K562 (cell line): ENCODE results near the gene PREP. TPM values are rescaled to one million over a fixed set of nuclear protein-coding genes. Genes with fewer than 3 reads are reported as not detected.

Experiments used
- ATAC-seq: fragments of 200-7000 bp; cut with Tn5 transposase; 3 replicates; pipeline ENCODE4 v1.9.1; 2020; ENCODE audit warnings: moderate library complexity
- BruUV-seq: library from RNA; stranded (reverse); fragments of 400-500 nt; replicated peaks from 2 replicates; lab custom pipeline; 2021; lab: Mats Ljungman, UMichigan
- CTCF ChIA-PET: fragments of 300-600 bp; formaldehyde crosslinking; extraction: SDS; loops from one replicate; lab custom pipeline; 2021; ENCODE audit warnings: low intra/inter-chr PET ratio; lab: Yijun Ruan, JAX
- POLR2A ChIA-PET: fragments of 300-600, 350-650 bp; sonication (Branson Sonifier 250); formaldehyde crosslinking; extraction: SDS; loops from one replicate; lab custom pipeline; 2021; ENCODE audit warnings: antibody characterized with exemption, inconsistent platforms; lab: Yijun Ruan, JAX
- DNase-seq, 4 experiments: peaks; one replicate each; pipeline versions ENCODE4 v3.0.0 to v3.0.0-alpha.2; 2011 to 2018; ENCODE audit warnings: low spot score in 3 of 4, mixed read lengths in 3 of 4; ENCODE audit errors: extremely low read depth in 1 of 4
- FAIRE-seq: peaks from 2 replicates; lab custom pipeline; 2011; peaks lifted over from hg19 to GRCh38; lab: Jason Lieb, UNC
- H2AFZ ChIP-seq: 2 replicates; pipeline ENCODE4 v1.6.0; 2011; ENCODE audit warnings: low read depth, low read length, control low read depth, inconsistent platforms
- H3K27ac ChIP-seq: fragments of 200-600 bp; 3 replicates; pipeline ENCODE4 v1.8.0; 2011; ENCODE audit warnings: low read depth, mild to moderate bottlenecking, control low read depth, inconsistent platforms, low read length, moderate library complexity, mixed read lengths; ENCODE audit errors: extremely low read depth
- H3K27me3 ChIP-seq, 2 experiments: fragments of 300-600 bp in 1 of 2; 2 replicates in 1 of 2; 3 replicates in 1 of 2; pipeline versions ENCODE4 v1.6.0 to v1.8.0; 2011; ENCODE audit warnings: inconsistent platforms in 2 of 2, low read length in 2 of 2, mild to moderate bottlenecking in 1 of 2, mixed read lengths in 1 of 2, moderate library complexity in 1 of 2; ENCODE audit not compliant: control insufficient read depth in 2 of 2, insufficient read depth in 2 of 2
- H3K36me3 ChIP-seq: fragments of 300-600 bp; 3 replicates; pipeline ENCODE4 v1.8.0; 2011; ENCODE audit warnings: mild to moderate bottlenecking, low read length, inconsistent platforms; ENCODE audit not compliant: control insufficient read depth, insufficient read depth
- H3K4me1 ChIP-seq, 2 experiments: fragments of 200-600 bp in 1 of 2; replicated peaks in 1 of 2; 2 replicates in 1 of 2; 3 replicates in 1 of 2; pipeline versions ENCODE4 v1.5.1 to v1.8.0; 2011; ENCODE audit warnings: inconsistent platforms in 2 of 2, low read length in 2 of 2, mild to moderate bottlenecking in 1 of 2, mixed read lengths in 1 of 2, moderate library complexity in 1 of 2; ENCODE audit not compliant: control insufficient read depth in 2 of 2, insufficient read depth in 2 of 2
- H3K4me2 ChIP-seq: 2 replicates; pipeline ENCODE4 v1.6.1; 2011; ENCODE audit warnings: low read length, control low read depth, inconsistent platforms, mixed read lengths; ENCODE audit not compliant: insufficient read depth
- H3K4me3 ChIP-seq: fragments of 200-600 bp; sonication (generic), shearing (Covaris generic); 2 replicates; pipeline ENCODE4 v1.5.1; 2016; ENCODE audit warnings: control low read depth, inconsistent platforms
- H3K79me2 ChIP-seq: fragments of 200-600 bp; 3 replicates; pipeline ENCODE4 v1.8.0; 2011; ENCODE audit warnings: low read length, inconsistent platforms; ENCODE audit not compliant: control insufficient read depth, insufficient read depth
- H3K9ac ChIP-seq, 2 experiments: 2 replicates each; pipeline versions ENCODE4 v1.6.0 to v1.6.1; 2011; ENCODE audit warnings: low read depth in 2 of 2, low read length in 2 of 2, control low read depth in 1 of 2, inconsistent platforms in 1 of 2, mild to moderate bottlenecking in 1 of 2, mixed read lengths in 1 of 2; ENCODE audit not compliant: insufficient read depth in 1 of 2
- H3K9me1 ChIP-seq: one replicate; pipeline ENCODE4 v1.6.0; 2011; ENCODE audit warnings: inconsistent platforms, mild to moderate bottlenecking, low read length, moderate library complexity; ENCODE audit not compliant: control insufficient read depth, insufficient read depth
- H3K9me3 ChIP-seq: replicated peaks from 2 replicates; pipeline ENCODE4 v1.5.1; 2011; ENCODE audit warnings: low read depth, low read length, inconsistent platforms; ENCODE audit not compliant: control insufficient read depth, insufficient read depth
- H4K20me1 ChIP-seq: replicated peaks from 2 replicates; pipeline ENCODE4 v1.6.1; 2011; ENCODE audit warnings: low read length, inconsistent platforms, mixed read lengths; ENCODE audit not compliant: control insufficient read depth, insufficient read depth
- ASH1L ChIP-seq: fragments of 450-650 bp; IDR thresholded peaks from 2 replicates; pipeline ENCODE4 v1.6.1; 2018; ENCODE audit warnings: borderline replicate concordance, mild to moderate bottlenecking, low read depth; ENCODE audit not compliant: partially characterized antibody
- BRF1 ChIP-seq: IDR thresholded peaks from 3 replicates; pipeline ENCODE4 v1.6.1; 2011; ENCODE audit warnings: borderline replicate concordance, mild to moderate bottlenecking; ENCODE audit not compliant: insufficient read length; ENCODE audit errors: extremely low read depth
- EGR1 ChIP-seq: fragments of 450-650 bp; conservative IDR thresholded peaks from 2 replicates; pipeline ENCODE4 v1.6.1; 2017; ENCODE audit warnings: mild to moderate bottlenecking
- ETV5 ChIP-seq: sonication (generic); formaldehyde crosslinking; IDR thresholded peaks from 2 replicates; pipeline ENCODE4 v1.4.0; 2020; ENCODE audit warnings: low read depth, mild to moderate bottlenecking, missing genetic modification reagents
- MEIS2 ChIP-seq: fragments of 450-650 bp; IDR thresholded peaks from 2 replicates; pipeline ENCODE4 v1.6.1; 2014; ENCODE audit warnings: mild to moderate bottlenecking; ENCODE audit not compliant: partially characterized antibody
- NCOA4 ChIP-seq: fragments of 450-650 bp; IDR thresholded peaks from 2 replicates; pipeline ENCODE4 v1.6.1; 2018; ENCODE audit warnings: mild to moderate bottlenecking; ENCODE audit not compliant: partially characterized antibody
- NFE2L1 ChIP-seq: fragments of 450-650 bp; IDR thresholded peaks from 2 replicates; pipeline ENCODE4 v1.6.1; 2016; ENCODE audit warnings: missing genetic modification characterization, low read depth, mild to moderate bottlenecking, missing compliant biosample characterization, moderate library complexity, borderline replicate concordance
- NFRKB ChIP-seq: fragments of 450-650 bp; IDR thresholded peaks from 2 replicates; pipeline ENCODE4 v1.6.1; 2016; ENCODE audit warnings: low read depth
- RHOXF2B ChIP-seq: fragments of 250-450 bp; sonication (Bioruptor Pico); conservative IDR thresholded peaks from 2 replicates; pipeline ENCODE4 v1.5.1; 2021
- ZNF217 ChIP-seq: sonication (generic); formaldehyde crosslinking; IDR thresholded peaks from 2 replicates; pipeline ENCODE4 v1.8.0; 2022; ENCODE audit warnings: mild to moderate bottlenecking, missing genetic modification reagents
- WGBS: fragments of 100-300 bp; shearing (Covaris generic); methylation state at CpG from one replicate; pipeline ENCODE4 v1.1.6; 2016; ENCODE audit warnings: low coverage, mixed read lengths; ENCODE audit not compliant: insufficient coverage; ENCODE audit errors: missing lambda C conversion rate; 5-methylcytosine and 5-hydroxymethylcytosine counted together
- in situ Hi-C: fragments of 300-500 bp; cut with MboI; formaldehyde crosslinking; loops from 4 replicates; pipeline ENCODE4 v1.15.0; 2018; ENCODE audit warnings: inconsistent platforms, mixed read lengths
- intact Hi-C: fragments of 100-400 bp; cut with micrococcal nuclease; formaldehyde crosslinking; loops from 2 replicates; pipeline ENCODE4 v1.14.2; 2022
- polyA plus RNA-seq, 8 experiments: library from polyadenylated mRNA; depleted of rRNA in 4 of 8; stranded (reverse) in 5 of 8; unstranded in 3 of 8; fragments of >200 nt; fragmentation: Nextera tagmentation in 2 of 8; fragmentation: Illumina TruSeq in 1 of 8; extraction: Ambion mirVana in 2 of 8; extraction: Trizol in 1 of 8; gene quantifications; 2 replicates each; pipeline versions ENCODE4 v1.2.1 to v1.2.3, GENCODE V29; 2011 to 2014; ENCODE audit warnings: inconsistent platforms in 1 of 8, missing spikeins in 1 of 8
- total RNA-seq, 7 experiments: library from RNA; depleted of rRNA in 6 of 7; stranded (reverse); fragments of >200 nt in 6 of 7; fragmentation: Illumina TruSeq in 2 of 7; extraction: Trizol in 2 of 7; gene quantifications; 2 replicates each; pipeline versions ENCODE4 v1.2.1 to v1.2.3, GENCODE V29; 2011 to 2021; ENCODE audit warnings: low replicate concordance in 1 of 7
- TF ChIP-seq, protein P1 (sequence below), 2 experiments: fragments of 200-800 bp in 1 of 2; sonication (Bioruptor generic) in 1 of 2; sonication (generic) in 1 of 2; formaldehyde crosslinking in 1 of 2; IDR thresholded peaks in 1 of 2; conservative IDR thresholded peaks in 1 of 2; 2 replicates each; pipeline versions ENCODE4 v1.5.0 to v1.6.1; 2016 to 2020; ENCODE audit warnings: missing compliant biosample characterization in 1 of 2, missing genetic modification characterization in 1 of 2, missing genetic modification reagents in 1 of 2
- TF ChIP-seq, protein P2 (sequence below): fragments of 250-450 bp; sonication (Bioruptor Pico); IDR thresholded peaks from 2 replicates; pipeline ENCODE4 v1.5.0; 2021

PREP gene
- total and polyA plus RNA-seq, 9 of the 15 experiments (the other 6 are each of a cell fraction or from before 2014, with no cell fraction given), result 14.1 to 60.8 (median 28.3) TPM

DNA sequence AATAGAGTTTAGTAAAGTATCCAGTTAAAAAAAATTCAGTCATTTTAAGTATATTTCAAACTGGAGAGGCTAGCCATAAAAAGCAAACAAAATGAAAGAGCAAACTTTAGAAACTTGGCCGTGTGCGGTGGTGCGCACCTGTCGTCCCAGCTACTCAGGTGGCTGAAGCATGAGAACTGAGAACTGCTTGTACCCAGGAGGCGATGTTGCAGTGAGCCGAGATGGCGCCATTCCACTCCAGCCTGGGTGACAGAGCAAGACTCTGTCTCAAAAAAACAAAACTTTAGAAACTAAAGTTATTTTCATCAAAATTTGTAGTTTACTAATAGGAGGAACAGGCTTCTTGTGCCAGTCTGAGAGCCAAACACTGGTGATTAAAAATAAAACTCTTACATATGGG, 122.8 kb downstream of the PREP start (continued):
- TF ChIP-seq NCOA4 (no peak), NFE2L1 (tag) (no peak), ETV5 (no peak), MEIS2 (no peak), ZNF217 (no peak)

DNA sequence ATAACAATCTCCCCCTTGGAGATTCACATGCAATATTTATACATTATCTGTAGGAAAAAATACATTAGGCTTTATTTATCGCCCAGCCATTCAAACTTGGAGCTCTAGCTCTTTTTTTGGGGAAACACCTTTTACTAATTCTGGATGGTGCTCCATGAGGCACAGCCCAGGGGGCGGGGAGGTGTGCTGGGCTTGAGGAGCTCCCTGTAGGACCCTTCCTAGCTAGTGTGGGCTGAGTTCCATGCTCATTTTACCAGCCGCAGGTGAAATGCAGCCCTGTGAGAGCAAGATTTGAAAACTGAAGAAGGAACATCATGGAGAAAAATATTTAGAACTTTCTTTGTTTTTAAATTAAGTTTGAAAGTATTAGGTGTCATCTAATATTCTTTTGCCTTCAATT, 123.4 kb downstream of the PREP start:
- ChIA-PET CTCF (no interaction called here), POLR2A (interaction anchor here (1.4 kb wide), 1 partner anchor 31 kb away, joined by 3 read pairs; no protein-coding TSS in a partner anchor)
- no peak for ATAC-seq
- Histone ChIP-seq H3K27ac (no peak overlapping the region), H3K79me2 (no peaks in the 10 kb centered on the region), H3K9me3 (no peaks in the 10 kb centered on the region), H3K4me1 (no peaks in the 10 kb centered on the region), H2AFZ (no peak overlapping the region), H3K36me3 (peaks cover 66% of the 10 kb centered on the region), H3K9ac (no peak overlapping the region), H3K9me1 (no peaks in the 10 kb centered on the region), H4K20me1 (no peaks in the 10 kb centered on the region), H3K27me3 (no peaks in the 10 kb centered on the region), H3K4me2 (no peak overlapping the region), H3K4me3 (no peak overlapping the region)
- DNase-seq, result no peak
- intact Hi-C loops (no loop called here), in situ Hi-C loops (no loop called here)
- no peak for FAIRE-seq
- no peak for TF ChIP-seq RHOXF2B (CRISPR knock-in tag)
- TF ChIP-seq ASH1L, result no peak
- TF ChIP-seq, protein P1, sequence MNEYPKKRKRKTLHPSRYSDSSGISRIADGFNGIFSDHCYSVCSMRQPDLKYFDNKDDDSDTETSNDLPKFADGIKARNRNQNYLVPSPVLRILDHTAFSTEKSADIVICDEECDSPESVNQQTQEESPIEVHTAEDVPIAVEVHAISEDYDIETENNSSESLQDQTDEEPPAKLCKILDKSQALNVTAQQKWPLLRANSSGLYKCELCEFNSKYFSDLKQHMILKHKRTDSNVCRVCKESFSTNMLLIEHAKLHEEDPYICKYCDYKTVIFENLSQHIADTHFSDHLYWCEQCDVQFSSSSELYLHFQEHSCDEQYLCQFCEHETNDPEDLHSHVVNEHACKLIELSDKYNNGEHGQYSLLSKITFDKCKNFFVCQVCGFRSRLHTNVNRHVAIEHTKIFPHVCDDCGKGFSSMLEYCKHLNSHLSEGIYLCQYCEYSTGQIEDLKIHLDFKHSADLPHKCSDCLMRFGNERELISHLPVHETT (CRISPR knock-in tag; conservative IDR thresholded peaks at IDR 0.05 in 1 of 2, IDR thresholded peaks at IDR 0.05 in 1 of 2), result no peak
- no peak for TF ChIP-seq NFRKB
- TF ChIP-seq, protein P2, sequence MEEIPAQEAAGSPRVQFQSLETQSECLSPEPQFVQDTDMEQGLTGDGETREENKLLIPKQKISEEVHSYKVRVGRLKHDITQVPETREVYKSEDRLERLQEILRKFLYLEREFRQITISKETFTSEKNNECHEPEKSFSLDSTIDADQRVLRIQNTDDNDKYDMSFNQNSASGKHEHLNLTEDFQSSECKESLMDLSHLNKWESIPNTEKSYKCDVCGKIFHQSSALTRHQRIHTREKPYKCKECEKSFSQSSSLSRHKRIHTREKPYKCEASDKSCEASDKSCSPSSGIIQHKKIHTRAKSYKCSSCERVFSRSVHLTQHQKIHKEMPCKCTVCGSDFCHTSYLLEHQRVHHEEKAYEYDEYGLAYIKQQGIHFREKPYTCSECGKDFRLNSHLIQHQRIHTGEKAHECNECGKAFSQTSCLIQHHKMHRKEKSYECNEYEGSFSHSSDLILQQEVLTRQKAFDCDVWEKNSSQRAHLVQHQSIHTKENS, result no peak
- no peak for TF ChIP-seq BRF1
- no peak for TF ChIP-seq EGR1
- WGBS, result 90% methylated on average over 3 of the region's 3 CpGs
- BruUV-seq, result no TSS peak
